Spleen (tissue), 11 donors: ENCODE results near the gene ULBP3. TPM values are rescaled to one million over a fixed set of nuclear protein-coding genes. Genes with fewer than 3 reads are reported as not detected.
"Not testable (repeated sequence)": the region's sequence is repeated elsewhere in the genome, so short reads cannot be mapped to it uniquely, and the experiment has no call there.

Experiments
- DNase-seq: peaks from one replicate; pipeline ENCODE4 v3.0.0-alpha.2; 2020
- H3K27ac ChIP-seq, 8 donors: fragments of 200-600 bp; sonication (generic) in 7 of 8; 1 replicate in 4 of 8; 2 replicates in 4 of 8; pipeline versions ENCODE4 v1.5.0 to v1.8.0; 2016 to 2021; ENCODE audit warnings: inconsistent platforms in 4 of 8, mild to moderate bottlenecking in 4 of 8, moderate library complexity in 1 of 8
- H3K27me3 ChIP-seq, 7 donors: fragments of 200-600 bp; sonication (generic) in 6 of 7; replicated peaks in 1 of 7; 1 replicate in 4 of 7; 2 replicates in 3 of 7; pipeline versions ENCODE4 v1.5.0 to v1.8.0; 2016 to 2021; ENCODE audit warnings: inconsistent platforms in 3 of 7, mild to moderate bottlenecking in 1 of 7
- H3K36me3 ChIP-seq, 6 donors: fragments of 200-600 bp; sonication (generic) in 5 of 6; 1 replicate in 4 of 6; 2 replicates in 2 of 6; pipeline versions ENCODE4 v1.5.0 to v1.8.0; 2016 to 2021; ENCODE audit warnings: inconsistent platforms in 2 of 6
- H3K4me1 ChIP-seq, 6 donors: fragments of 200-600 bp; sonication (generic) in 5 of 6; 1 replicate in 3 of 6; 2 replicates in 3 of 6; pipeline versions ENCODE4 v1.5.0 to v1.8.0; 2016 to 2021; ENCODE audit warnings: inconsistent platforms in 3 of 6
- H3K4me3 ChIP-seq, 8 donors: fragments of 200-600 bp; sonication (generic) in 7 of 8; 1 replicate in 4 of 8; 2 replicates in 4 of 8; pipeline versions ENCODE4 v1.5.0 to v1.8.0; 2016 to 2021; ENCODE audit warnings: inconsistent platforms in 4 of 8, mild to moderate bottlenecking in 4 of 8, moderate library complexity in 2 of 8
- H3K9me3 ChIP-seq, 8 donors: fragments of 200-600 bp; sonication (generic) in 7 of 8; 1 replicate in 4 of 8; 2 replicates in 4 of 8; pipeline versions ENCODE4 v1.5.0 to v1.8.0; 2016 to 2021; ENCODE audit warnings: inconsistent platforms in 4 of 8
- CTCF ChIP-seq, 11 experiments: fragments of 200-600 bp in 7 of 11; fragments of 450-650 bp in 4 of 11; sonication (generic) in 4 of 11; IDR thresholded peaks in 8 of 11; conservative IDR thresholded peaks in 3 of 11; 1 replicate in 7 of 11; 2 replicates in 4 of 11; pipeline versions ENCODE4 v1.4.0 to v1.8.0; 2016 to 2021; ENCODE audit warnings: antibody characterized with exemption in 11 of 11, inconsistent platforms in 4 of 11, mild to moderate bottlenecking in 1 of 11
- POLR2A ChIP-seq, 3 donors: fragments of 450-650 bp; IDR thresholded peaks; one replicate each; pipeline ENCODE4 v1.5.1; 2017; ENCODE audit warnings: antibody characterized with exemption in 3 of 3, mild to moderate bottlenecking in 1 of 3
- POLR2AphosphoS5 ChIP-seq, 3 donors: sonication (generic); formaldehyde crosslinking; IDR thresholded peaks; one replicate each; pipeline ENCODE4 v1.5.1; 2017; ENCODE audit warnings: antibody characterized with exemption in 3 of 3
- WGBS, 5 donors: extraction: QIAGEN DNeasy Blood & Tissue Kit in 3 of 5; methylation state at CpG; one replicate each; pipeline versions ENCODE4 v1.1.5 to v1.1.7; 2013 to 2018; 5-methylcytosine and 5-hydroxymethylcytosine counted together
- intact Hi-C: fragments of 100-400 bp; cut with DNase I; formaldehyde crosslinking; loops from one replicate; pipeline ENCODE4 v1.15.0; 2023; ENCODE audit warnings: low total_unique reads
- polyA plus RNA-seq, 3 donors: library from polyadenylated mRNA; stranded (reverse); fragments of 200-250 nt; gene quantifications; one replicate each; pipeline ENCODE4 v1.2.1, GENCODE V29; 2013
- total RNA-seq, 7 donors: library from RNA; depleted of rRNA in 3 of 7; stranded (reverse); fragments of >200 nt in 3 of 7; fragmentation: NEBNext Ultra II Directional in 4 of 7; extraction: Animal tissue kit (Norgen Biotek cat#: 25700) in 4 of 7; gene quantifications; one replicate each; pipeline versions ENCODE4 v1.1.0 to v1.2.1, GENCODE V29; 2016 to 2021
- donor health status: healthy with polysubstance abuse.
- donor health status: DM: no; HTN: no; CAD: no; lungs with moderate emphysema.
- donor health status: DM: no; HTN: no; CAD: no.
- donor health status: Bipolar disorder and iron deficiency.
- donor health status: healthy.
- donor health status: DM: no; HTN: no; CAD: no.
- donor health status: DM: yes; HTN: yes; CAD: no.

Gene ULBP3
- total and polyA plus RNA-seq, 10 donors, result 0.15 to 2.2 (median 0.85) TPM; not detected in 1

- 89 to 99% (median 94%) methylated on average over 5 to 6 of the region's 6 CpGs for WGBS, 5 donors
- no peaks in the 10 kb centered on the region for H3K9me3 ChIP-seq
- DNase-seq, result no peak
Observed at GRCh38 chr6:150063640-150064039, 5.3 kb downstream of the ULBP3 start.

GRCh38 chr6:150059973-150060372, 8.9 kb downstream of the ULBP3 start:
- H3K27me3 ChIP-seq, result peaks cover 0 to 27% (median 0%) of the 10 kb centered on the region in 7 donors
- H3K27ac ChIP-seq, H3K9me3 ChIP-seq, H3K4me3 ChIP-seq, DNase-seq, intact Hi-C loops, H3K4me1 ChIP-seq, H3K36me3 ChIP-seq: not testable (repeated sequence)
- 24 to 40% (median 30%) methylated on average over 7 of the region's 7 CpGs for WGBS, 5 donors
- peak in 1 of 3 donors; percentile 31 for TF ChIP-seq POLR2AphosphoS5 (IDR thresholded peaks at IDR 0.05)

More at GRCh38 chr6:150063640-150064039, 5.3 kb downstream of the ULBP3 start:
- H3K27me3 ChIP-seq, result peaks cover 0 to 15% (median 0%) of the 10 kb centered on the region in 7 donors
- intact Hi-C loops, result no loop called here
- TF ChIP-seq CTCF (IDR thresholded peaks at IDR 0.05 in 8 of 11, conservative IDR thresholded peaks at IDR 0.05 in 3 of 11) (no peak), POLR2A (IDR thresholded peaks at IDR 0.05) (no peak), POLR2AphosphoS5 (IDR thresholded peaks at IDR 0.05) (no peak)
- no peak overlapping the region for H3K4me3 ChIP-seq
- H3K27ac ChIP-seq, result no peak overlapping the region
- H3K36me3 ChIP-seq, result no peaks in the 10 kb centered on the region
- peaks cover 0 to 15% (median 7%) of the 10 kb centered on the region in 6 donors for H3K4me1 ChIP-seq

DNA sequence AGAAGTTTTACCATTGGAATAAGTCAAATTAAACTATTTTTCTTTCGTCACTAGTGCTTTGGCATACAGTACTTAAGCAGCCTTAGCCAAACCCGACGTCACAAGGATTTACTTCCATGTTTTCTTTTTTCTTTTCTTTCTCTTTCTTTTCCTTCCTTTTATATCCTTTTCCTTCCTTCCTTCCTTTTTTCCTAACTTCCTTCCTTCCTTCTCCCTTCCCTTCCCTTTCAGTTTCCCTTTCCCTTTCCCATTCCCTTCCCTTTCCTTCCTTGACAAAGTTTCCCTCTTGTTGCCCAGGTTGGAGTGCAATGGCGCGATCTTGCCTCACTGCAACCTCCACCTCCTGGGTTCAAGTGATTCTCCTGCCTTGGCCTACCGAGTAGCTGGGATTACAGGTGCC, 9.9 kb downstream of the ULBP3 start:
- Histone ChIP-seq H3K36me3 (no peaks in the 10 kb centered on the region), H3K9me3 (no peaks in the 10 kb centered on the region), H3K27me3 (peaks cover 0 to 36% (median 0%) of the 10 kb centered on the region in 7 donors), H3K27ac (no peak overlapping the region), H3K4me3 (no peak overlapping the region), H3K4me1 (peaks cover 0 to 7% (median 0%) of the 10 kb centered on the region in 6 donors)
- 88 to 96% (median 91%) methylated on average over 6 of the region's 6 CpGs for WGBS, 5 donors
- DNase-seq, result no peak
- TF ChIP-seq POLR2AphosphoS5 (IDR thresholded peaks at IDR 0.05), result no peak
- intact Hi-C loops, result no loop called here

- no peak for TF ChIP-seq CTCF (IDR thresholded peaks at IDR 0.05 in 8 of 11, conservative IDR thresholded peaks at IDR 0.05 in 3 of 11)
- no peak for TF ChIP-seq POLR2A (IDR thresholded peaks at IDR 0.05)
- TF ChIP-seq POLR2AphosphoS5 (IDR thresholded peaks at IDR 0.05), result no peak
- WGBS, 5 donors, result 80 to 83% (median 81%) methylated on average over 14 of the region's 14 CpGs
- Histone ChIP-seq H3K27ac (no peak overlapping the region), H3K9me3 (no peaks in the 10 kb centered on the region), H3K27me3 (peaks cover 0 to 43% (median 0%) of the 10 kb centered on the region in 7 donors), H3K4me3 (no peak overlapping the region), H3K36me3 (no peaks in the 10 kb centered on the region), H3K4me1 (peaks cover 0 to 7% (median 0%) of the 10 kb centered on the region in 6 donors)
- intact Hi-C loops, result no loop called here
- no peak for DNase-seq
Observed at GRCh38 chr6:150058231-150058792, 10.6 kb downstream of the ULBP3 start.

DNA sequence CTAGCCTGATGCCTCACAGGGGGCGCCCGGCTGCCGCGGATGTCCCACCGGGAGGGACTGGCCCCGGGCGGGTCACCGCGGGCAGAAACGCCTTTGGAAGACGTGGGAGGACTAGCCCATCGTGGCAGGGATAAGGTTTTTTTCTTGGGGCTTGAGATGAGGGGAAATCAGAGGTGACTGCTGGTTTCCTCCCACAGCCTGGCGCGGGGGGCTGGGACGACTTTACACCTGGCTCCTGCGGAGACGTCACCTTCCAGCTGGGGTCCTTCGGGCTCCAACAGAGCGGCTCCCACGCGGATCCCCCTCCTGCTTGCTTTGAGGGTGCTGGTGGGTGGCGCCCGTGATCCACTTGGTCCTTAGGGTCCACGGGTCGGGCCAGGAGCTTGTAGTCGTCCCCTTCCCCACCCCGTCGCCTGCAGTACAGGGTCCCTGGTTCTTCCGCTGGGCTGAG, 11.4 kb downstream of the ULBP3 start:
- Histone ChIP-seq H3K27ac (no peak overlapping the region), H3K36me3 (no peaks in the 10 kb centered on the region), H3K27me3 (peaks cover 0 to 51% (median 0%) of the 10 kb centered on the region in 7 donors), H3K4me1 (peaks cover 0 to 7% (median 0%) of the 10 kb centered on the region in 6 donors), H3K9me3 (no peaks in the 10 kb centered on the region), H3K4me3 (no peak overlapping the region)
- DNase-seq, result no peak
- WGBS, 5 donors, result 77 to 89% (median 83%) methylated on average over 28 to 29 of the region's 29 CpGs
- intact Hi-C loops, result no loop called here
- TF ChIP-seq POLR2A (IDR thresholded peaks at IDR 0.05) (no peak), POLR2AphosphoS5 (IDR thresholded peaks at IDR 0.05) (no peak), CTCF (IDR thresholded peaks at IDR 0.05 in 8 of 11, conservative IDR thresholded peaks at IDR 0.05 in 3 of 11) (no peak)
